WTC11 (cell line): ENCODE data around the gene DLL4. TPM values are rescaled to one million over a fixed set of nuclear protein-coding genes. Genes with fewer than 3 reads are reported as not detected.

ENCODE experiments used
- ATAC-seq: fragments of 200-7000 bp; cut with Tn5 transposase; 2 replicates; pipeline ENCODE4 v1.10.0; 2021; ENCODE audit warnings: mild to moderate bottlenecking, moderate library complexity
- CTCF ChIA-PET: fragments of 300-600 bp; sonication (Branson Sonifier 250); formaldehyde crosslinking; loops from one replicate; lab custom pipeline; 2021; ENCODE audit warnings: antibody characterized with exemption; lab: Charles Lee
- POLR2A ChIA-PET: fragments of 350-600 bp; sonication (Branson Sonifier 250); formaldehyde crosslinking; loops from one replicate; lab custom pipeline; 2021; ENCODE audit warnings: antibody characterized with exemption; lab: Charles Lee
- DNase-seq: peaks from one replicate; pipeline ENCODE4 v3.0.0; 2021; ENCODE audit warnings: low spot score
- H3K27ac Mint-ChIP-seq: 2 replicates; pipeline ENCODE4 v1.8.0; 2021; ENCODE audit warnings: mixed read lengths
- H3K27me3 Mint-ChIP-seq: 2 replicates; pipeline ENCODE4 v1.8.0; 2021; ENCODE audit warnings: low read depth, mild to moderate bottlenecking, moderate library complexity, mixed read lengths
- H3K36me3 Mint-ChIP-seq: 2 replicates; pipeline ENCODE4 v1.8.0; 2021; ENCODE audit warnings: mixed read lengths
- H3K4me1 Mint-ChIP-seq: 2 replicates; pipeline ENCODE4 v1.8.0; 2022; ENCODE audit warnings: mixed read lengths
- H3K4me3 Mint-ChIP-seq: 2 replicates; pipeline ENCODE4 v1.8.0; 2021; ENCODE audit warnings: mild to moderate bottlenecking, moderate library complexity, mixed read lengths
- H3K9me3 Mint-ChIP-seq: 2 replicates; pipeline ENCODE4 v1.8.0; 2021; ENCODE audit warnings: mixed read lengths
- E2F4 ChIP-seq: sonication (generic); formaldehyde crosslinking; IDR thresholded peaks from 2 replicates; pipeline ENCODE4 v1.8.1; 2022; ENCODE audit warnings: low read depth, mild to moderate bottlenecking, moderate library complexity, missing genetic modification reagents, borderline replicate concordance
- ETV6 ChIP-seq: sonication (generic); formaldehyde crosslinking; IDR thresholded peaks from 2 replicates; pipeline ENCODE4 v1.8.1; 2022; ENCODE audit warnings: mild to moderate bottlenecking, missing genetic modification reagents
- FOXK1 ChIP-seq: sonication (generic); formaldehyde crosslinking; IDR thresholded peaks from 2 replicates; pipeline ENCODE4 v1.8.0; 2022; ENCODE audit warnings: mild to moderate bottlenecking, moderate library complexity, missing genetic modification reagents
- GRHL2 ChIP-seq: fragments of 250-450 bp; sonication (Bioruptor Pico); IDR thresholded peaks from 2 replicates; pipeline ENCODE4 v1.8.0; 2022; ENCODE audit warnings: mild to moderate bottlenecking, moderate library complexity; ENCODE audit not compliant: insufficient replicate concordance, severe bottlenecking
- HMGA2 ChIP-seq: fragments of 250-450 bp; sonication (Bioruptor Pico); IDR thresholded peaks from 2 replicates; pipeline ENCODE4 v1.4.0; 2021; ENCODE audit warnings: mild to moderate bottlenecking, moderate library complexity
- HMGXB4 ChIP-seq: sonication (generic); formaldehyde crosslinking; IDR thresholded peaks from 2 replicates; pipeline ENCODE4 v1.8.1; 2023; ENCODE audit warnings: mild to moderate bottlenecking, moderate library complexity, missing genetic modification reagents
- KAT7 ChIP-seq: sonication (generic); formaldehyde crosslinking; IDR thresholded peaks from 2 replicates; pipeline ENCODE4 v1.8.1; 2023; ENCODE audit warnings: missing genetic modification reagents, mild to moderate bottlenecking, borderline replicate concordance
- MAX ChIP-seq: sonication (generic); formaldehyde crosslinking; IDR thresholded peaks from 2 replicates; pipeline ENCODE4 v1.8.0; 2022; ENCODE audit warnings: mild to moderate bottlenecking, missing genetic modification reagents
- MLX ChIP-seq: sonication (generic); formaldehyde crosslinking; IDR thresholded peaks from 2 replicates; pipeline ENCODE4 v1.8.1; 2023; ENCODE audit warnings: mild to moderate bottlenecking, missing genetic modification reagents, moderate library complexity
- MYBL2 ChIP-seq: sonication (generic); formaldehyde crosslinking; IDR thresholded peaks from 2 replicates; pipeline ENCODE4 v1.8.1; 2023; ENCODE audit warnings: mild to moderate bottlenecking, moderate library complexity, missing genetic modification reagents
- RORB ChIP-seq: fragments of 250-450 bp; sonication (Bioruptor Pico); IDR thresholded peaks from 2 replicates; pipeline ENCODE4 v1.9.0; 2021; ENCODE audit warnings: mild to moderate bottlenecking
- TP53 ChIP-seq: sonication (generic); formaldehyde crosslinking; IDR thresholded peaks from 2 replicates; pipeline ENCODE4 v1.8.1; 2023; ENCODE audit warnings: mild to moderate bottlenecking, missing genetic modification reagents
- ZMAT4 ChIP-seq: fragments of 250-450 bp; sonication (Bioruptor Pico); IDR thresholded peaks from 2 replicates; pipeline ENCODE4 v1.9.0; 2021; ENCODE audit warnings: mild to moderate bottlenecking
- ZNF532 ChIP-seq: fragments of 250-450 bp; sonication (Bioruptor Pico); IDR thresholded peaks from 2 replicates; pipeline ENCODE4 v1.9.0; 2021; ENCODE audit warnings: mild to moderate bottlenecking, borderline replicate concordance
- ZSCAN18 ChIP-seq: fragments of 250-450 bp; sonication (Bioruptor Pico); IDR thresholded peaks from 2 replicates; pipeline ENCODE4 v2.1.2; 2022; ENCODE audit warnings: mild to moderate bottlenecking, moderate library complexity
- total RNA-seq: library from RNA; stranded (reverse); gene quantifications from 3 replicates; pipeline ENCODE4 v1.2.3, GENCODE V29; 2021

DLL4 gene
- total RNA-seq, 1 experiment from 2014 or later, result 0.94 TPM

- Mint-ChIP-seq H3K4me3 (peak overlapping the region; percentile 97), H3K36me3 (peaks cover 16% of the 10 kb centered on the region), H3K27ac (0 out of 2 replicates have a peak overlapping the region, but pooled peaks have one; percentile 26), H3K9me3 (no peaks in the 10 kb centered on the region), H3K27me3 (peaks cover 17% of the 10 kb centered on the region), H3K4me1 (peaks cover 13% of the 10 kb centered on the region)
- DNase-seq (no peak), ATAC-seq (no peak)
- TF ChIP-seq RORB (CRISPR knock-in tag) (no peak), MAX (no peak)
- POLR2A ChIA-PET, result interaction anchor here (1.1 to 2.0 kb wide), 5 partner anchors 10 to 35 kb away, joined by 3 to 18 read pairs (median 11); partner anchors contain the start of gene RHOV
- CTCF ChIA-PET, result interaction anchor here (1.1 to 6.5 kb wide), 26 partner anchors 12 to 556 kb away, joined by 4 to 500 read pairs (median 16); partner anchors contain the start of genes CCDC32, GCHFR, PPP1R14D and RAD51
Measured at GRCh38 chr15:40893019-40893670, 36.0 kb upstream of the DLL4 start.

GRCh38 chr15:40893733-40894680 is 35.1 kb upstream of the DLL4 start, which contains the start of gene VPS18:
Gene VPS18, plus strand, starts transcription at chr15:40894450. Its CDS starts 319 bp downstream, at chr15:40894769.
- no peaks in the 10 kb centered on the region for H3K9me3 Mint-ChIP-seq
- peak; percentile 92 for ATAC-seq
- ChIA-PET CTCF (interaction anchor here (0.6 to 6.4 kb wide), 62 partner anchors 9 to 557 kb away, joined by 3 to 500 read pairs (median 6); partner anchors contain the start of genes CCDC32, CHAC1, CHP1 and DLL4), POLR2A (interaction anchor here (0.6 to 2.4 kb wide), 15 partner anchors 9 to 218 kb away, joined by 3 to 18 read pairs (median 5); partner anchors contain the start of genes CHAC1, GCHFR, RAD51 and RHOV)
- H3K4me3 Mint-ChIP-seq, result peak within 1 kb of the TSS; percentile 97
- H3K4me1 Mint-ChIP-seq, result peaks cover 13% of the 10 kb centered on the region
- H3K36me3 Mint-ChIP-seq, result peaks cover 25% of the 10 kb centered on the region
- peaks cover 17% of the 10 kb centered on the region for H3K27me3 Mint-ChIP-seq
- peak; percentile 99 for DNase-seq
- H3K27ac Mint-ChIP-seq, result peak within 1 kb of the TSS; percentile 99
- TF ChIP-seq MYBL2 (peak; percentile 56; the same call in 1 of the 2 replicates), FOXK1 (CRISPR knock-in tag) (peak; percentile 92), GRHL2 (no peak), ETV6 (CRISPR knock-in tag) (peak; percentile 84; the same call in 1 of the 2 replicates), TP53 (CRISPR knock-in tag) (no peak), E2F4 (CRISPR knock-in tag) (no peak), MLX (CRISPR knock-in tag) (no peak), ZMAT4 (CRISPR knock-in tag) (no peak), HMGXB4 (CRISPR knock-in tag) (peak; percentile 15; the same call in 1 of the 2 replicates), ZSCAN18 (CRISPR knock-in tag) (no peak), KAT7 (CRISPR knock-in tag) (no peak), ZNF532 (no peak), HMGA2 (0 out of 2 replicates have a peak, but pooled peaks have one; percentile 4), MAX (peak; percentile 91)
